WTC11 (cell line): ENCODE measurements around the gene ABCC6. TPM values are rescaled to one million over a fixed set of nuclear protein-coding genes. Genes with fewer than 3 reads are reported as not detected.

Source experiments
- ATAC-seq: fragments of 200-7000 bp; cut with Tn5 transposase; 2 replicates; pipeline ENCODE4 v1.10.0; 2021; ENCODE audit warnings: mild to moderate bottlenecking, moderate library complexity
- CTCF ChIA-PET: fragments of 300-600 bp; sonication (Branson Sonifier 250); formaldehyde crosslinking; loops from one replicate; lab custom pipeline; 2021; ENCODE audit warnings: antibody characterized with exemption; lab: Charles Lee
- POLR2A ChIA-PET: fragments of 350-600 bp; sonication (Branson Sonifier 250); formaldehyde crosslinking; loops from one replicate; lab custom pipeline; 2021; ENCODE audit warnings: antibody characterized with exemption; lab: Charles Lee
- DNase-seq: peaks from one replicate; pipeline ENCODE4 v3.0.0; 2021; ENCODE audit warnings: low spot score
- H3K27ac Mint-ChIP-seq: 2 replicates; pipeline ENCODE4 v1.8.0; 2021; ENCODE audit warnings: mixed read lengths
- H3K27me3 Mint-ChIP-seq: 2 replicates; pipeline ENCODE4 v1.8.0; 2021; ENCODE audit warnings: low read depth, mild to moderate bottlenecking, moderate library complexity, mixed read lengths
- H3K36me3 Mint-ChIP-seq: 2 replicates; pipeline ENCODE4 v1.8.0; 2021; ENCODE audit warnings: mixed read lengths
- H3K4me1 Mint-ChIP-seq: 2 replicates; pipeline ENCODE4 v1.8.0; 2022; ENCODE audit warnings: mixed read lengths
- H3K4me3 Mint-ChIP-seq: 2 replicates; pipeline ENCODE4 v1.8.0; 2021; ENCODE audit warnings: mild to moderate bottlenecking, moderate library complexity, mixed read lengths
- H3K9me3 Mint-ChIP-seq: 2 replicates; pipeline ENCODE4 v1.8.0; 2021; ENCODE audit warnings: mixed read lengths
- ELF4 ChIP-seq: sonication (generic); formaldehyde crosslinking; IDR thresholded peaks from 2 replicates; pipeline ENCODE4 v1.8.1; 2022; ENCODE audit warnings: low read depth, mild to moderate bottlenecking, moderate library complexity, missing genetic modification reagents
- ESRRA ChIP-seq: sonication (generic); formaldehyde crosslinking; IDR thresholded peaks from 2 replicates; pipeline ENCODE4 v1.8.1; 2022; ENCODE audit warnings: mild to moderate bottlenecking, missing genetic modification reagents, borderline replicate concordance
- ETV6 ChIP-seq: sonication (generic); formaldehyde crosslinking; IDR thresholded peaks from 2 replicates; pipeline ENCODE4 v1.8.1; 2022; ENCODE audit warnings: mild to moderate bottlenecking, missing genetic modification reagents
- GABPB1 ChIP-seq: sonication (generic); formaldehyde crosslinking; IDR thresholded peaks from 2 replicates; pipeline ENCODE4 v1.8.1; 2023; ENCODE audit warnings: mild to moderate bottlenecking, missing genetic modification reagents
- GRHL2 ChIP-seq: fragments of 250-450 bp; sonication (Bioruptor Pico); IDR thresholded peaks from 2 replicates; pipeline ENCODE4 v1.8.0; 2022; ENCODE audit warnings: mild to moderate bottlenecking, moderate library complexity; ENCODE audit not compliant: insufficient replicate concordance, severe bottlenecking
- NFYB ChIP-seq: sonication (generic); formaldehyde crosslinking; conservative IDR thresholded peaks from 2 replicates; pipeline ENCODE4 v1.8.0; 2022; ENCODE audit warnings: low read depth, missing genetic modification reagents
- NR2C2 ChIP-seq: sonication (generic); formaldehyde crosslinking; IDR thresholded peaks from 2 replicates; pipeline ENCODE4 v1.8.0; 2022; ENCODE audit warnings: mild to moderate bottlenecking, missing genetic modification reagents
- NR3C1 ChIP-seq: sonication (generic); formaldehyde crosslinking; conservative IDR thresholded peaks from 2 replicates; pipeline ENCODE4 v1.8.1; 2023; ENCODE audit warnings: low read depth, mild to moderate bottlenecking, missing genetic modification reagents
- SMAD3 ChIP-seq: sonication (generic); formaldehyde crosslinking; IDR thresholded peaks from 2 replicates; pipeline ENCODE4 v1.8.0; 2022; ENCODE audit warnings: missing genetic modification reagents, mild to moderate bottlenecking, borderline replicate concordance
- TCF7 ChIP-seq: sonication (generic); formaldehyde crosslinking; IDR thresholded peaks from 2 replicates; pipeline ENCODE4 v1.8.0; 2022; ENCODE audit warnings: mild to moderate bottlenecking, low read depth, missing genetic modification reagents, moderate library complexity
- TEAD4 ChIP-seq: sonication (generic); formaldehyde crosslinking; IDR thresholded peaks from 2 replicates; pipeline ENCODE4 v1.8.0; 2022; ENCODE audit warnings: mild to moderate bottlenecking, missing genetic modification reagents
- USF1 ChIP-seq: sonication (generic); formaldehyde crosslinking; IDR thresholded peaks from 2 replicates; pipeline ENCODE4 v1.8.0; 2022; ENCODE audit warnings: mild to moderate bottlenecking, missing genetic modification reagents
- ZBTB21 ChIP-seq: sonication (generic); formaldehyde crosslinking; IDR thresholded peaks from 2 replicates; pipeline ENCODE4 v1.8.1; 2023; ENCODE audit warnings: mild to moderate bottlenecking, missing genetic modification reagents, borderline replicate concordance
- ZNF121 ChIP-seq: sonication (generic); formaldehyde crosslinking; IDR thresholded peaks from 2 replicates; pipeline ENCODE4 v1.8.0; 2023; ENCODE audit warnings: missing genetic modification reagents
- ZNF219 ChIP-seq: sonication (generic); formaldehyde crosslinking; IDR thresholded peaks from 2 replicates; pipeline ENCODE4 v1.8.0; 2023; ENCODE audit warnings: missing genetic modification reagents, mild to moderate bottlenecking, borderline replicate concordance
- ZNF396 ChIP-seq: fragments of 250-450 bp; sonication (Bioruptor Pico); IDR thresholded peaks from 2 replicates; pipeline ENCODE4 v1.8.0; 2021; ENCODE audit warnings: mild to moderate bottlenecking, moderate library complexity, borderline replicate concordance
- ZNF512 ChIP-seq: sonication (generic); formaldehyde crosslinking; IDR thresholded peaks from 2 replicates; pipeline ENCODE4 v1.8.1; 2022; ENCODE audit warnings: missing genetic modification reagents, borderline replicate concordance
- ZNF532 ChIP-seq: fragments of 250-450 bp; sonication (Bioruptor Pico); IDR thresholded peaks from 2 replicates; pipeline ENCODE4 v1.9.0; 2021; ENCODE audit warnings: mild to moderate bottlenecking, borderline replicate concordance
- ZNF671 ChIP-seq: fragments of 250-450 bp; sonication (Bioruptor Pico); IDR thresholded peaks from 2 replicates; pipeline ENCODE4 v1.8.0; 2021; ENCODE audit warnings: mild to moderate bottlenecking
- total RNA-seq: library from RNA; stranded (reverse); gene quantifications from 3 replicates; pipeline ENCODE4 v1.2.3, GENCODE V29; 2021

The ABCC6 gene
- total RNA-seq, 1 experiment from 2014 or later = 1.3 TPM

- H3K36me3 Mint-ChIP-seq = peaks cover 75% of the 10 kb centered on the region
- no peak overlapping the region for H3K4me3 Mint-ChIP-seq
- DNase-seq (no peak), ATAC-seq (no peak)
- ChIA-PET POLR2A (no interaction called here), CTCF (no interaction called here)
- H3K4me1 Mint-ChIP-seq = peaks cover 7% of the 10 kb centered on the region
- no peak overlapping the region for H3K27ac Mint-ChIP-seq
- H3K9me3 Mint-ChIP-seq = no peaks in the 10 kb centered on the region
- H3K27me3 Mint-ChIP-seq = no peaks in the 10 kb centered on the region
- TF ChIP-seq ESRRA (CRISPR knock-in tag) = no peak
- no peak for TF ChIP-seq ZNF512 (CRISPR knock-in tag)
- TF ChIP-seq ELF4 (CRISPR knock-in tag) = no peak
- TF ChIP-seq, all 79 proteins: peak for 0
Observed at GRCh38 chr16:16112450-16113053, 110.7 kb downstream of the ABCC6 start.

GRCh38 chr16:16111639-16112038 is 111.7 kb downstream of the ABCC6 start:
- H3K27me3 Mint-ChIP-seq = no peaks in the 10 kb centered on the region
- CTCF ChIA-PET = interaction anchor here (0.7 kb wide), 1 partner anchor 237 kb away, joined by 3 read pairs; no protein-coding TSS in a partner anchor

More at GRCh38 chr16:16111639-16112038, 111.7 kb downstream of the ABCC6 start:
- POLR2A ChIA-PET = no interaction called here
- no peak for ATAC-seq
- no peak overlapping the region for H3K27ac Mint-ChIP-seq
- H3K9me3 Mint-ChIP-seq = no peaks in the 10 kb centered on the region
- H3K4me1 Mint-ChIP-seq = peaks cover 7% of the 10 kb centered on the region
- no peak for TF ChIP-seq GRHL2 (CRISPR knock-in tag)
- no peak for TF ChIP-seq ZNF532 (CRISPR knock-in tag)
- no peak for TF ChIP-seq NR2C2 (CRISPR knock-in tag)
- TF ChIP-seq TCF7 (CRISPR knock-in tag) = no peak
- no peak for TF ChIP-seq ZNF219 (CRISPR knock-in tag)
- no peak for TF ChIP-seq TEAD4 (CRISPR knock-in tag)
- no peak for TF ChIP-seq USF1 (CRISPR knock-in tag)
- TF ChIP-seq ZBTB21 (CRISPR knock-in tag) = no peak
- no peak for TF ChIP-seq ETV6 (CRISPR knock-in tag)
- TF ChIP-seq NFYB (CRISPR knock-in tag) = no peak
- no peak for TF ChIP-seq ZNF671
- TF ChIP-seq ZNF396 (CRISPR knock-in tag) = no peak
- TF ChIP-seq GABPB1 (CRISPR knock-in tag) = no peak
- no peak for TF ChIP-seq NR3C1
- TF ChIP-seq ZNF121 = no peak
- no peak for TF ChIP-seq SMAD3 (CRISPR knock-in tag)
- H3K4me3 Mint-ChIP-seq = no peak overlapping the region
- no peak for DNase-seq
- H3K36me3 Mint-ChIP-seq = peaks cover 71% of the 10 kb centered on the region
